Common myeloid progenitor, CD34-positive (primary cell): ENCODE measurements around the gene TMEM247.
A peak's percentile ranks its signal among the peaks of the same experiment; 100 is the strongest.
"Not testable (repeated sequence)": the region's sequence is repeated elsewhere in the genome, so short reads cannot be mapped to it uniquely, and the experiment has no call there.

ENCODE experiments used
- CTCF ChIA-PET: fragments of 350-600 bp; sonication (Branson Sonifier 250); formaldehyde crosslinking; loops from one replicate; lab custom pipeline; 2021; ENCODE audit warnings: antibody characterized with exemption; lab: Charles Lee
- POLR2A ChIA-PET: fragments of 350-600 bp; sonication (Branson Sonifier 250); formaldehyde crosslinking; loops from one replicate; lab custom pipeline; 2021; ENCODE audit warnings: antibody characterized with exemption; lab: Charles Lee
- DNase-seq, 3 donors: peaks; one replicate each; pipeline versions ENCODE4 v3.0.0 to v3.0.0-alpha.2; 2013
- H3K27ac ChIP-seq, 2 experiments: 1 replicate in 1 of 2; 2 replicates in 1 of 2; pipeline ENCODE4 v1.7.0; 2013; ENCODE audit warnings: inconsistent platforms in 2 of 2, low read length in 2 of 2, mild to moderate bottlenecking in 2 of 2, low read depth in 1 of 2, moderate library complexity in 1 of 2; ENCODE audit not compliant: severe bottlenecking in 2 of 2, insufficient read depth in 1 of 2, poor library complexity in 1 of 2
- H3K27me3 ChIP-seq, 5 experiments: replicated peaks in 2 of 5; 1 replicate in 3 of 5; 2 replicates in 2 of 5; pipeline versions ENCODE4 v1.6.1 to v1.7.0; 2013; ENCODE audit warnings: low read length in 4 of 5, mild to moderate bottlenecking in 2 of 5, moderate library complexity in 2 of 5, inconsistent platforms in 1 of 5; ENCODE audit not compliant: insufficient read depth in 5 of 5, control insufficient read depth in 4 of 5
- H3K36me3 ChIP-seq, 4 experiments: 1 replicate in 2 of 4; 2 replicates in 2 of 4; pipeline versions ENCODE4 v1.6.1 to v1.7.0; 2013; ENCODE audit warnings: low read length in 3 of 4, control low read depth in 1 of 4, mild to moderate bottlenecking in 1 of 4; ENCODE audit not compliant: control insufficient read depth in 4 of 4, insufficient read depth in 4 of 4
- H3K4me1 ChIP-seq, 4 experiments: 1 replicate in 3 of 4; 2 replicates in 1 of 4; pipeline versions ENCODE4 v1.6.1 to v1.7.1; 2013; ENCODE audit warnings: low read length in 3 of 4, mild to moderate bottlenecking in 3 of 4, control low read depth in 1 of 4, inconsistent platforms in 1 of 4, moderate library complexity in 1 of 4; ENCODE audit not compliant: control insufficient read depth in 4 of 4, insufficient read depth in 4 of 4; ENCODE audit errors: control extremely low read depth in 1 of 4
- H3K4me3 ChIP-seq, 7 experiments: 1 replicate in 4 of 7; 2 replicates in 3 of 7; pipeline versions ENCODE4 v1.5.1 to v1.7.0; 2013; ENCODE audit warnings: mild to moderate bottlenecking in 7 of 7, low read length in 6 of 7, moderate library complexity in 6 of 7, inconsistent platforms in 2 of 7, low read depth in 2 of 7, control low read depth in 1 of 7; ENCODE audit not compliant: insufficient read depth in 4 of 7, control insufficient read depth in 1 of 7; ENCODE audit errors: extremely low read depth in 1 of 7
- H3K9me3 ChIP-seq, 5 experiments: 1 replicate in 4 of 5; 2 replicates in 1 of 5; pipeline versions ENCODE4 v1.6.1 to v1.7.1; 2013; ENCODE audit warnings: low read length in 4 of 5, mild to moderate bottlenecking in 2 of 5, inconsistent platforms in 1 of 5, low read depth in 1 of 5, moderate library complexity in 1 of 5; ENCODE audit not compliant: control insufficient read depth in 4 of 5, insufficient read depth in 2 of 5; ENCODE audit errors: control extremely low read depth in 1 of 5
- WGBS: methylation state at CpG from one replicate; pipeline ENCODE4 v1.1.5; 2013; ENCODE audit not compliant: insufficient coverage; 5-methylcytosine and 5-hydroxymethylcytosine counted together

Gene TMEM247

GRCh38 chr2:46469116-46469515 lies 10.2 kb upstream of the TMEM247 start:
- H3K27ac ChIP-seq: no peak overlapping the region
- no peaks in the 10 kb centered on the region for H3K27me3 ChIP-seq
- H3K36me3 ChIP-seq: no peaks in the 10 kb centered on the region
- H3K9me3 ChIP-seq: no peaks in the 10 kb centered on the region
- ChIA-PET POLR2A (no interaction called here), CTCF (interaction anchor here (0.9 to 1.8 kb wide), 6 partner anchors 8 to 88 kb away, joined by 3 to 5 read pairs (median 4); no protein-coding TSS in a partner anchor)
- WGBS: 91% methylated on average over 6 of the region's 6 CpGs
- H3K4me1 ChIP-seq: peaks cover 0 to 15% (median 7%) of the 10 kb centered on the region in 4 experiments
- no peak overlapping the region for H3K4me3 ChIP-seq
- DNase-seq: no peak

- H3K4me3 ChIP-seq: peak overlapping the region in 1 of 7 experiments; percentile 32
- 94% methylated on average over 2 of the region's 2 CpGs for WGBS
- POLR2A ChIA-PET: interaction anchor here (1.0 kb wide), 1 partner anchor 21 kb away, joined by 3 read pairs; no protein-coding TSS in a partner anchor
These were observed 9.7 kb upstream of the TMEM247 start for GRCh38 chr2:46469700-46470099.

GRCh38 chr2:46470114-46470628 lies 9.2 kb upstream of the TMEM247 start:
- DNase-seq: peak; percentile 37 to 87 (median 87)
- CTCF ChIA-PET: interaction anchor here (0.6 to 1.6 kb wide), 12 partner anchors 8 to 514 kb away, joined by 3 to 6 read pairs (median 3); no protein-coding TSS in a partner anchor
- H3K27ac ChIP-seq: no peak overlapping the region

More at GRCh38 chr2:46469700-46470099, 9.7 kb upstream of the TMEM247 start:
- Histone ChIP-seq H3K9me3 (no peaks in the 10 kb centered on the region), H3K27ac (no peak overlapping the region), H3K4me1 (peaks cover 0 to 13% (median 7%) of the 10 kb centered on the region in 4 experiments), H3K27me3 (no peaks in the 10 kb centered on the region), H3K36me3 (no peaks in the 10 kb centered on the region)
- CTCF ChIA-PET: interaction anchor here (0.8 to 1.3 kb wide), 8 partner anchors 9 to 389 kb away, joined by 3 to 5 read pairs (median 3); no protein-coding TSS in a partner anchor
- no peak for DNase-seq

GRCh38 chr2:46471019-46471583 lies 8.3 kb upstream of the TMEM247 start:
- WGBS: 100% methylated on average over 2 of the region's 5 CpGs
- ChIA-PET POLR2A (no interaction called here), CTCF (interaction anchor here (0.7 to 1.6 kb wide), 5 partner anchors 9 to 120 kb away, joined by 3 to 6 read pairs (median 3); no protein-coding TSS in a partner anchor)

More at GRCh38 chr2:46470114-46470628, 9.2 kb upstream of the TMEM247 start:
- H3K9me3 ChIP-seq: no peaks in the 10 kb centered on the region
- 6% methylated on average over 7 of the region's 7 CpGs for WGBS
- no peaks in the 10 kb centered on the region for H3K36me3 ChIP-seq
- peaks cover 0 to 13% (median 7%) of the 10 kb centered on the region in 4 experiments for H3K4me1 ChIP-seq
- peak overlapping the region in 2 of 7 experiments; percentile 6 to 32 for H3K4me3 ChIP-seq
- H3K27me3 ChIP-seq: no peaks in the 10 kb centered on the region
- POLR2A ChIA-PET: interaction anchor here (1.0 kb wide), 1 partner anchor 21 kb away, joined by 3 read pairs; no protein-coding TSS in a partner anchor

GRCh38 chr2:46471697-46472096 lies 7.7 kb upstream of the TMEM247 start:
- Histone ChIP-seq H3K9me3 (no peaks in the 10 kb centered on the region), H3K27ac (no peak overlapping the region), H3K27me3 (no peaks in the 10 kb centered on the region), H3K4me3 (no peak overlapping the region), H3K36me3 (no peaks in the 10 kb centered on the region), H3K4me1 (peaks cover 0 to 13% (median 7%) of the 10 kb centered on the region in 4 experiments)
- DNase-seq: no peak
- ChIA-PET POLR2A (no interaction called here), CTCF (interaction anchor here (0.7 to 1.6 kb wide), 4 partner anchors 9 to 120 kb away, joined by 3 to 6 read pairs (median 3); no protein-coding TSS in a partner anchor)
- no CpG with 5 or more reads among the region's 1 CpG for WGBS

More at GRCh38 chr2:46471019-46471583, 8.3 kb upstream of the TMEM247 start:
- H3K27ac ChIP-seq: no peak overlapping the region
- H3K4me1 ChIP-seq: peaks cover 0 to 13% (median 7%) of the 10 kb centered on the region in 4 experiments
- no peaks in the 10 kb centered on the region for H3K27me3 ChIP-seq
- no peaks in the 10 kb centered on the region for H3K9me3 ChIP-seq
- no peak overlapping the region for H3K4me3 ChIP-seq
- no peaks in the 10 kb centered on the region for H3K36me3 ChIP-seq
- DNase-seq: no peak

- CTCF ChIA-PET, H3K36me3 ChIP-seq, POLR2A ChIA-PET, H3K4me3 ChIP-seq, H3K9me3 ChIP-seq, DNase-seq, H3K27ac ChIP-seq, H3K27me3 ChIP-seq: not testable (repeated sequence)
- no CpG with 5 or more reads among the region's 5 CpGs for WGBS
- H3K4me1 ChIP-seq: peaks cover 0 to 13% (median 7%) of the 10 kb centered on the region in 4 experiments
These were observed 7.2 kb upstream of the TMEM247 start for GRCh38 chr2:46472165-46472564.

GRCh38 chr2:46477462-46477861 lies 1.9 kb upstream of the TMEM247 start:
- POLR2A ChIA-PET, H3K4me1 ChIP-seq, H3K27me3 ChIP-seq, H3K36me3 ChIP-seq, H3K27ac ChIP-seq, H3K9me3 ChIP-seq, H3K4me3 ChIP-seq, DNase-seq: not testable (repeated sequence)
- CTCF ChIA-PET: interaction anchor here (2.6 kb wide), 1 partner anchor 13 kb away, joined by 12 read pairs; no protein-coding TSS in a partner anchor
- 95% methylated on average over 8 of the region's 8 CpGs for WGBS
